Stimulated activated CD8-positive, alpha-beta memory T cell treated with anti-CD3 and anti-CD28 coated beads, Interleukin-2, amount 100 ng/mL, for 48 hours (primary cell): ENCODE results near the gene EME2.
A peak's percentile ranks its signal among the peaks of the same experiment; 100 is the strongest.
"Not testable (repeated sequence)": the region's sequence is repeated elsewhere in the genome, so short reads cannot be mapped to it uniquely, and the experiment has no call there.

Experiments used
- DNase-seq, 2 donors: peaks; one replicate each; pipeline ENCODE4 v3.0.0-alpha.2; 2020; ENCODE audit warnings: low read depth in 2 of 2

EME2 gene

GRCh38 chr16:1772362-1772907 lies at the start of gene EME2:
Gene EME2, plus strand, starts transcription at chr16:1772810. Its CDS starts 418 bp downstream, at chr16:1773228.
- peak; percentile 34 to 38 for DNase-seq

GRCh38 chr16:1723450-1724147 lies 49.0 kb upstream of the EME2 start:
- no peak for DNase-seq

DNA sequence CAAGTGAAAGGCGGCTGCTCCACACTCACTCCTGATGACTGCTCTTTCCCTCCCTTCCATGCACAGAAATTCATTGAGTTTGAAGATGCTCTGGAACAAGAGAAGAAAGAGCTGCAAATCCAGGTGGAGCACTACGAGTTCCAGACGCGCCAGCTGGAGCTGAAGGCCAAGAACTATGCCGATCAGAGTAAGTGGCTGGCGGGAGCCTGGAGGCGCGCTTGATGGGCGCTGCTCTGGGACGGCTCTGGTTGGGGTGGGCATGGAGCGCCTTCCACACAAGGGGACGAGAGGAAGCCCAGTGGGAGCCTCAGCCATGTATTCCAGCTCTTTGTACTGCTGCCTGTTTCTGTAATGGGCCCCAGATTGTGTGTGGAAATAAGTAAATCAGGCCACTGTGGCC lies 48.1 kb upstream of the EME2 start:
- no peak for DNase-seq

GRCh38 chr16:1726661-1727502 lies 45.7 kb upstream of the EME2 start:
- no peak for DNase-seq

DNA sequence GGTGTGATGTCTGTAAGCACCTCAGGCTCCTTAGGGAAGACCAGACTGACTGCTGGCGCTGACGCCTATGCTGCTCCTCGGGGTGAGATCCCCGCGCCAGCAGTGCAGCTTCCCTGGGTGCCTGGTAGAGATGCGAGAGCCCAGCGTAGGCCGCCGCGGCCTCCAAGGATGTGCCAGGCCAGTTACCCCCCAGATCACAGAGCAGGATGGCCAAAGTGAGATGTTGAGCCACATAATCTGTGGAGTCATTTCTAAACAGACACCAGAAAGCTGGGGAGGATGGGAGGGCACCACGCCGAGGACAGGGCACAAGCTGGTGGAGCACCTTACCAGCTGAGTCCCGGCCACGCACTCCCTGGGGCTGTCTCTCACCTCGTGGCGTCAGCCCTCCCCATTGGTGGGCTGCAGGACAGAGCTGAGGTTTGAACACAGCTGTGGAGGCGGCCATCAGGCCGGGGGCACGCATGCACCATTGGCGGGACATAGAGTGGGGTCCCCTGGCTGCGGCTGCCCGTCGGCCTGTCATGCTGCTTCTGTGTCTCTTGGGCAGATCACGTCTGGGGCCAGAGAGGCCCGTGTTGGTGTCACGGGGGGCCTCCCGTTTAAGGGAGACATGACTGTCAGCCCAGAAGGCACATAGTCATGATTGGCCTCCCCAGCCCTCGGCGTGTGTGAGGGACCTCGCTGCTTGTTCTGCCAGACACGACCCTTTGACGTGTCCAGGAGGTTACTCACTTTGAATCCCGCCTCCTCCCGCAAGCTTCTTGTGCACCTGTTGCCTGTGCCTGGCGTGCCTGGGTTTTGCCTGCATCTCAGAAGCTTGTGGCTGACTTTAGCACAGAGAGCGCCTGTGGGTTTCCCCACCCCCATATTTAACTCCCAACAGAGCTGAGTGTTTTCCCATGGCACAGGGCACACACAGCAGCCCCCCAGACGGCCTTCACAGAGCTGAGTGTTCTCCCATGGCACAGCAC lies 44.7 kb upstream of the EME2 start:
- no peak for DNase-seq

- no peak for DNase-seq
These were observed 43.6 kb upstream of the EME2 start for GRCh38 chr16:1729026-1729425.

GRCh38 chr16:1729445-1729844 lies 43.2 kb upstream of the EME2 start:
- DNase-seq = no peak

- no peak for DNase-seq
These were observed 41.5 kb upstream of the EME2 start for GRCh38 chr16:1731073-1731472.

DNA sequence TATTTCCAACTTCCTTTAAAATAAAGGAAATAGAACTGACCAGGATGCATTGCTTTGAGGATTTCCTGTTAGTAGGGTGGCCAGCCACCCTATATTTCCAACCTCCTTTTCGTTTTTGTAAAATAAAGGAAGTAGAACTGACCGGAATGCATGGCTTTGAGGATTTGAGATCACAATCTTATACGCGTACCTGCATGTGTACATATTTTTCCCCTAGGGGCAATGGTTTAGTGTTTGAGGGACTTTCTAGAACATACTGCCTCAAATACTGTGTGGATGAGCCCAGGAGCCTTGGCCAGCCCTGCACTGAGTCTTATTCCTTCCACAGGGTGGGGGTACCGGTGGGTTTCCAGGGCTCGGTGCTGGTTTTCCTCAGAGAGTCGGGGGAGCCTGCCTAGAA lies 41.0 kb upstream of the EME2 start:
- no peak for DNase-seq

DNA sequence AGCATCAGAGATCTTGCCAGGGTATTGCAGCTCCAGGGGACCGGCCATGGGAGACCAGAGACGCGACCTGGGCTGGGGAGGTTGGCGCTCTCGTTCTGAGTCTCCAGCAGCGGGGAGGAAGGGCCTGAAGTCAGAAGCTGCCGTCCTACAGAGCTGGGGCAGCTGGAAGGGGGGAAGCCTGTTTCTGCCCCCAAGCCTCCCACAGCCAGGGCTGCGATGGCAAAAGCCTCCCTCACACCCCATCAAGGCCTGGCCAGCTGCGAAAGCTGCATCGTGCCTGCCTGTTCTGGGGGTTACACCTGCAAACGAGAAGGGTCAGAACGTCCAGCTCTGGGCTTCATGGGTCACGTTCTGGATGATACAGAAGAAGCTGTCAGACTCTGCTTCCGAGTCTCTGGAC lies 40.5 kb upstream of the EME2 start:
- no peak for DNase-seq

GRCh38 chr16:1732551-1732987 lies 40.0 kb upstream of the EME2 start:
- DNase-seq = not testable (repeated sequence)

DNA sequence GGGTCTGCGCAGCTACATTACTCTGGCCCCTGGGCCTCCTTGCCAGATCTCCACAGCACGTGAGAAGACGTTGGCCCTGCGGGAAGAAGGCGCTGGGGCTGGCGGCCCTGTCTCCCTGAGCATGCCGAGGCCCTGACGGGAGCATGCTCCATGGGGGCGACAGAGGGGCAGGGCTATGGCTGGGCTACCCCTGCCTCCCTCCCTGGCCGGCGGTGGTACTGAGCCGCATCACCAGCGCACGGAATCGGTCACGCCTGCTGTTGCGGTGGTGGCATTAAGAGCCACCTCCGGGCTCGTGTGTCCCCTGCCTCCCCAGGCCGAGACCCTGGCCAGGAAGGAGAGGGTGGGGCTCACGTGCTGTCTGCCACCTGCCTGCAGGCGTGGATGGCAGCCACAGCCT lies 38.5 kb upstream of the EME2 start:
- no peak for DNase-seq

DNA sequence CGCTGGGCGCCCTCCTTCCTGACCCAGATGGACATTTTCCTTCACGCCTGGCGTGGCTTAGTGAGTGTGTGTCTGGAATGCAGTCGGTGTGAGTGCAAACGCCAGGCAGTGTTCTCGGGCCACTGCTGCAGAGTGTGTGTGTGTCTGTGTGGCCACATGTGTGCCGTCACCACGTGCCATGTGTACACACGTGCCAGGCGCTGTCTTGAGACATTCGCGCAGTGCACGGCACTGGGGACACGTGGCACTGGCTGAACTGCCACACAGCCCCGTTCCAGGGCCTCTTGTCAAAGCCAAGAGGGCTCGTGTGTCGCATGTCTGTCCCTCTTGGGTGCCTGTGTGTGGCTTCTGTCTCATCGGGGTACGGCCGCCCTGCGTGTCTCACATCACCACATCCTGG lies 37.8 kb upstream of the EME2 start:
- no peak for DNase-seq

- DNase-seq = no peak
These were observed 32.4 kb upstream of the EME2 start for GRCh38 chr16:1740234-1740633.

DNA sequence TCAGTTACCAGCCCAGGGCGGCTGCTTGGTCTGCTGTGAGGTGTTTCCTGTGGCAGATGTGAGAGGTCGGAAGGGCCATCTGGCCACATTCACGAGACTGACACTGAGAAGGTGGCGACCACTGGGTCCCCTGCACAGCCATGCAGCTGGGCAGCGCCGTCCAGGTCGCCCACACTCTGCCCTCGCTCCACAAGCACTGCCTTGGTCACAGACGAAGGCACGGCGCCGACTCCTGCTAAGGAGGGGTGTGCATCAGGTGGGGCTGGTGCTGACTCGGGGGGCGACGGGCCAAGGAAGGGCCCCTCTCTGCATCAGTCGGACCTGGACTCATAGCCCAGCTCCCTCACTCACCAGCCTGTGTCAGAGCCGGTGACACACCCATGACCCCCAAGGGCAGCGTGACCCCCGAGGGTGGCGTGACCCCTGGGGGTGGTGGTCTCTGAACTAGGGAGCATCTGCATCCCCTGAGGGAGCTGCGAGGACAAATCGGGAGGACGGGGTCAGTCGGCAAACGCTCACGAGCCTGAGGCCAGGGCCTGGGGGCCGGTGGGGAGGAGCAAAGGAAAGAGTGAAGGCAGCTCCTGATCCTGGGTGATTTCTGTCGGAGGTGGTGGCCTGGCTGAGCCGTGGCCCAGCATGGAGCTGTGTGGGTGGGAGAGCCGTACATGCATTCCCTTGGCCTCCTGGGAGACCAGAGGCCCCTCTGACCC lies 31.7 kb upstream of the EME2 start:
- DNase-seq = no peak

DNA sequence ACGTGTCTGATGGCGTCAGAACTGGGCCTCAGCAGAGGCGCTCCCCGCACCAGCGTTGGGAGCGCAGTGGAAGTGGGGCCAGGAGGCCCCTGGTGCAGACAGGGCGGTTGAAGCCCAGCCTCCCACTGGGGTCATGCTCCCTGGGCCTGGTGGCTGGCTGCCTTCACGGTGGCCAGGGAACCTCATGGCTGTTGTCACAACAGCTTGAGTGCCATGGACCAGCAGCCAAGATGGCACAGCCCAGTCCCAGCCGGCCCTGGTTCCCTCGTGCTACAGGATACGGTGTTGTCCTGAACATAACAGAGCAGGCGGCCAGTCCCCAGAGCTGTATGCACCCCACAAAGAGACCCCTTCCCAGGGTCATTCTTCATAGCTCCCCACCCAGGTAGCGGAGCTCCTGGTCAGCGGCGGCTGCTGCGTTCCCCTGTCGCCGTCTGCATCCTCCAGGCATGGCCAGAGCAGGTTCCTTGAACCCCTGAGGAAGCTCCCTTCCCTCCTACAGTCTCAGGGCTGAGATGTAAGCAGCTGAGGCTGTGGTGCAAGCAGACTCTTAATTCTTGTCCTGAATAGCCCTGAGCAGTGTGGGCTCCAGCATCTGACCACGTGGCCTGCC lies 31.0 kb upstream of the EME2 start:
- DNase-seq = no peak

DNA sequence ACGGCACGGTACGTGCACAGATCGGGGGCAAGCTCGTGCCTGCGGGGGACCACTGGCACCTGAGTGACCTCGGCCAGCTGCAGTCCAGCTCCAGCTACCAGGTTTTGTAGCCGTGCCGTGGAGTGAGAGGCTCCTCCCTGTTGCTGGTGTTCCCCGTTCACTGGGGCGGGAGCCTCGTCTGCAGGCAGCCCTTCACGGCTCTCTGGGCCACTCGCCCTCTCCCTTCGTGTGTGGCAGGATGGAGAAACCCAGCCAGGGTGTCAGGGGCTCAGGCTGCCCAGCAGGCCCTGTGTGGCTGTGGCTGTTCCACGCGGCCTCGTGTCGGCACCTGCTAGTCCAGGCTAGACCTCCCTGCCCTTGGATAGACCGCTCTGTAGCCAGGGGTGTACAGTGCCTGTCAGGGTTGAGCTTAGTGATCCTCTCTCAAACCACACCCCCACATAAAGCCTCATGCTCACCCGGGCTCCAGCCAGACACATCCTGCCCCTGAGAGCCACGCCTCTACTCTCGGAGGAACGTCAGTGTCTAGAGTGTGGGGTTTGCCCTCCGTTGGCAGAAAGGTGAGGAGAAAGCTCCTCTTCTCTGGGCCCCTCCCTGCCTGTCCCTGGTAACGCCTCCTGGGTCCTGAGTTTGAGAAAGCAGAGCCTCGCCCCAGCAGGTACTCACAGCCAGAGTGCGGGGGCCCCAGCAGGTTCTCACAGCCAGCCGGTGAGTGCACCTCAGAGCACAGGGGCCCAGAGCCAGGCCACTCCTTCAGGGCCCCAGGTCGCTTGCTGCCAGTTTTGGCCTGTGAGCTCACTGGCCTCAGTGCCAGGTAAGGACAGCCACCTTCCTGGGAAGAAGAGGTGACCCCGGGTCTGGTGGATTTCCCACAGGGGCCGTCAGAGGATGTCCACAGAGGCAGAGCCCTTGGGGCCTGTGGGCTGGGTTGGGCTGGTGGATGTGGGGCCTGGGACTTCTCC lies 29.0 kb upstream of the EME2 start:
- no peak for DNase-seq

DNA sequence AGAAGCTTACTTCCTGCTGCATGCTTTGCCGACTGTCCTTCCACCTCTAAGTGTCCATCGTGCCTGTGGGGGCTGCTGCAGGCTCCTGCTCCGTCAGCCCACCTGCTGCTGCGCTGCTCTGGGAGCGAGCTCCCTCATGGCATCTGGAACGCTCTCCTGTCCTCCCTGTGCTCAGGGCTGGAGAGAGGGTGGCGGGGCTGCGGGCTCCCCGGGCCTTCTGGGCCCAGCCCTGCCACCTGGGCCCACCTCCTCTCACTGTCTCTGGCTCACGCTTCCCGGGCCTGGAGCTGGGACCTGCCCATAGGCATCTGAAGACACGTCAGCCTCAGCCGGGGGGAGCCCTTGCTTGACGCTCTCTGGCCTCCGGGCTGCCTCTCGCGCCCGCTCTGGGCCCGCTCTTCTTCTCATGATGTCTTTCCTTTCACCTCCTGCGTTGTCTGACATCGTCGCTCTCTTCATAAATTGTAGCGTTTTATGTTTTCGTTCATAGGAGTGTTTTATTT lies 28.2 kb upstream of the EME2 start:
- no peak for DNase-seq

- no peak for DNase-seq
These were observed 27.3 kb upstream of the EME2 start for GRCh38 chr16:1745181-1745899.
